Superior temporal gyrus (tissue), 1 donor: Measurements from ENCODE around the gene SNX8.

Source experiments
- DNase-seq: peaks from one replicate; pipeline ENCODE4 v3.0.0-alpha.2; 2016; ENCODE audit errors: extremely low spot score

SNX8 gene

GRCh38 chr7:2224934-2225333 lies 89.3 kb downstream of the SNX8 start:
- DNase-seq, result no peak

GRCh38 chr7:2224491-2224928 lies 89.7 kb downstream of the SNX8 start:
- no peak for DNase-seq

- DNase-seq, result no peak
Measured at GRCh38 chr7:2223321-2223720, 90.9 kb downstream of the SNX8 start.

GRCh38 chr7:2222516-2222915 lies 91.7 kb downstream of the SNX8 start:
- no peak for DNase-seq

- no peak for DNase-seq
Measured at GRCh38 chr7:2220954-2221353, 93.3 kb downstream of the SNX8 start.

- DNase-seq, result no peak
Measured at GRCh38 chr7:2220506-2220905, 93.7 kb downstream of the SNX8 start.

- DNase-seq, result no peak
Measured at GRCh38 chr7:2220030-2220429, 94.2 kb downstream of the SNX8 start.

GRCh38 chr7:2219606-2220005 lies 94.6 kb downstream of the SNX8 start:
- no peak for DNase-seq

GRCh38 chr7:2219136-2219535 lies 95.1 kb downstream of the SNX8 start:
- no peak for DNase-seq

- no peak for DNase-seq
Measured at GRCh38 chr7:2218444-2218785, 95.8 kb downstream of the SNX8 start.

- DNase-seq, result no peak
Measured at GRCh38 chr7:2217716-2218443, 96.4 kb downstream of the SNX8 start.

- DNase-seq, result no peak
Measured at GRCh38 chr7:2217206-2217605, 97.0 kb downstream of the SNX8 start.

GRCh38 chr7:2215851-2216250 lies 98.4 kb downstream of the SNX8 start:
- DNase-seq, result no peak

- DNase-seq, result no peak
Measured at GRCh38 chr7:2214636-2215035, 99.6 kb downstream of the SNX8 start.

GRCh38 chr7:2213551-2214215 lies 100.6 kb downstream of the SNX8 start:
- DNase-seq, result no peak

- DNase-seq, result no peak
Measured at GRCh38 chr7:2212906-2213305, 101.3 kb downstream of the SNX8 start.

- DNase-seq, result no peak
Measured at GRCh38 chr7:2211926-2212325, 102.3 kb downstream of the SNX8 start.

- DNase-seq, result no peak
Measured at GRCh38 chr7:2211259-2211880, 102.9 kb downstream of the SNX8 start.

GRCh38 chr7:2210551-2211258 lies 103.5 kb downstream of the SNX8 start:
- DNase-seq, result no peak

GRCh38 chr7:2209961-2210323 lies 104.3 kb downstream of the SNX8 start:
- no peak for DNase-seq

- DNase-seq, result peak; percentile 84
Measured at GRCh38 chr7:2209146-2209960, 104.9 kb downstream of the SNX8 start.

- DNase-seq, result no peak
Measured at GRCh38 chr7:2208712-2209111, 105.5 kb downstream of the SNX8 start.
